Measurements from ENCODE around the gene SLC12A7.

GRCh38 chr5:1051366-1051720, 60.5 kb downstream of the SLC12A7 start:
- TF ChIP-seq YY1 (IDR thresholded peaks at IDR 0.05; ENCODE audit: insufficient read depth, insufficient read length) (no peak), SUZ12 (IDR thresholded peaks at IDR 0.05; ENCODE audit: extremely low read depth, insufficient read depth, insufficient read length) (no peak)

Measured in NT2/D1 (cell line).